SK-N-DZ (cell line): ENCODE results near the gene MTCL1.
A peak's percentile ranks its signal among the peaks of the same experiment; 100 is the strongest.

ENCODE experiments used
- DNase-seq: peaks from one replicate; pipeline ENCODE4 v3.0.0-alpha.2; 2015; ENCODE audit warnings: low spot score

MTCL1 gene

DNA sequence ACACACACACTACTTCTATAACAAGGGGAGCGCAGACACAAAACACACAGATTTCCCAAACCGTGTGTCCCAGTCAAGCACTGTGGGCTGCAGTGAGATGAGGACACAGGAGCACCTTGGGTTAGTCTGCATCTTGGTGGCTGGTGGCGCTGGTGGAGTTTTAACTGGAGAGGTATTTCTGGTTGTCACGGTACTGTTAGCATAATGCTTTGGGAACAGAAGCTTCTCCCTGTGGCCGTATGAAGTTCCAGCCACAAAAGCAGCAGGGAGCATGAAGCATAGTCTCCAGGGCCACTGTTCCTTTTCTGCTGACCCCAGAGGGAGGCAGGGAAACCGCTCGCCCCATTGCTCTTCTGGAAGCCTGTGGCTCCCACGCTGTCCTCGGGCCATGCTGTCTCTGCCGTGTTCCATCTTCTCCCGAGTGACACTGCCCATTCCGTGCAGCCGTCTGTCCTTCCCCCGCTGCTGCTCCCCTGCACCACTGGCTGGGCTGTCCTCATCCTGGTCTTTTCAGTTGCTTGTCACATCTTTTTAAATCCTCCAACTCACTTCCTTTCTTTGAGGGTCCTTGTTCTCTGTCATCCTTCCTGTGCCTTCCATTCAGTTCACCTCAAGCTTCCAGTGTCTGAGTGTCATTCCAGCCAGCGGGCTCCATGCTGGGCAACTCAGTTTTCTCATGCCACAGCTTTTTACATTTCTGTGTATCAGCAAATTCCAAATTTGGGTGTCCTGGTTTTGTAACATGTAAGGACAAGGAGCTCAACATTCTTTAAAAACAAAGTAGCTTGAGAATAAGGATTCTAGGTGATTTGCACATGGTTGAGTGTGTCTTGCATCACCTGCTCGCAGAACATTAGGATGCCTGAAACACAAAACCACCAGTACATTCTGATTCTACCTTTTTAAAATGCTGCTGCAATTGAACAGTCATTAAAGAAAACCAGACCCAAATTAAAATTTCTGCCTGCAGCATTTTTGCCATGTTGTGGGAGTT is 125.0 kb downstream of the MTCL1 start:
- DNase-seq = no peak

GRCh38 chr18:8831112-8831511 is 125.8 kb downstream of the MTCL1 start:
- no peak for DNase-seq

GRCh38 chr18:8831531-8831930 is 126.2 kb downstream of the MTCL1 start:
- DNase-seq = no peak

- DNase-seq = no peak
These were observed 128.1 kb downstream of the MTCL1 start for GRCh38 chr18:8833480-8833879.

- DNase-seq = no peak
These were observed 129.5 kb downstream of the MTCL1 start for GRCh38 chr18:8834881-8835280.

DNA sequence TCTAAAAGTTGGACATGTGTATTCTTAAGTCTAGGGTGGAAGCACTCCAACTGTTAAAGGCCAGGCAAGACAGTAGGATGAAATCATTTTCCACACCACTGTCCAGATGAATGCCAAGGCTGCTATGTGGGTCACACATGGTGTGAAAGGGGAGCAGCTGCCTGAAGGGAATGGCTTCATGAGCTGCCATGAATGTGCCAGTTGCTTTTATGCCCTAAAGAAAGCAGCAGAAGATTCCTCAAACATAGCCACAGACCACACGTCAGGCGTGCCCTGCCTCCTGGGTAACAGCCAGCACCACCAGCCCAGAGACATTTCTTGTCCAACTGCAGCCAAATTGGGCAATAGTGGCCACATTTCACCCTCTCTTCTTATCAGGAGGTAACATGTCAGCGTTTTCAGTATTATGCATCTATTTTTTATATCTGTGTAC is 130.2 kb downstream of the MTCL1 start:
- DNase-seq = no peak

- DNase-seq = no peak
These were observed 133.9 kb downstream of the MTCL1 start for GRCh38 chr18:8839281-8839680.

GRCh38 chr18:8841781-8842485 is 136.6 kb downstream of the MTCL1 start:
- no peak for DNase-seq

- no peak for DNase-seq
These were observed 137.2 kb downstream of the MTCL1 start for GRCh38 chr18:8842506-8842905.

- no peak for DNase-seq
These were observed 137.6 kb downstream of the MTCL1 start for GRCh38 chr18:8843005-8843404.

DNA sequence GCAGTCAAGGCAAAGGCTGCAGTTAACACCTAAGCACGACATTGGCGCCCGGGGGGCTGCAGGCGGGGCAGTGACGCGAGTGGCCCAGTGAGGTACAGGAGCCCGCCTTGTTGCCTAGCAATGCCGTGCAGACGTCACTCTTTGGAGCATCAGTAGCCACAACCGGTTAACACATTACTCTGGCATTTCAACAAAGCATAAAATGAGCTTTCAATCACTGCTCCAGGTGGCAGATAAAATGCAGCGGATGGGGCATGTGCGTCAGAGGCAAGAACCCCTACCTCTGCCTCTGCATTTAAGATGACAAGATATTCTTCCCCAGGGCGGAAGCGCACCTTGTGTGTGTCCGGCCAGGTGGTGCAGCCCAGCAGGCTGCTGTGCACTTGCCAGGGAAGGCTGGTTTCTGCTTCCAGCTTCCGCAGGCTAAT is 139.4 kb downstream of the MTCL1 start:
- peak; percentile 63 for DNase-seq

GRCh38 chr18:8845506-8845905 is 140.2 kb downstream of the MTCL1 start:
- DNase-seq = no peak

DNA sequence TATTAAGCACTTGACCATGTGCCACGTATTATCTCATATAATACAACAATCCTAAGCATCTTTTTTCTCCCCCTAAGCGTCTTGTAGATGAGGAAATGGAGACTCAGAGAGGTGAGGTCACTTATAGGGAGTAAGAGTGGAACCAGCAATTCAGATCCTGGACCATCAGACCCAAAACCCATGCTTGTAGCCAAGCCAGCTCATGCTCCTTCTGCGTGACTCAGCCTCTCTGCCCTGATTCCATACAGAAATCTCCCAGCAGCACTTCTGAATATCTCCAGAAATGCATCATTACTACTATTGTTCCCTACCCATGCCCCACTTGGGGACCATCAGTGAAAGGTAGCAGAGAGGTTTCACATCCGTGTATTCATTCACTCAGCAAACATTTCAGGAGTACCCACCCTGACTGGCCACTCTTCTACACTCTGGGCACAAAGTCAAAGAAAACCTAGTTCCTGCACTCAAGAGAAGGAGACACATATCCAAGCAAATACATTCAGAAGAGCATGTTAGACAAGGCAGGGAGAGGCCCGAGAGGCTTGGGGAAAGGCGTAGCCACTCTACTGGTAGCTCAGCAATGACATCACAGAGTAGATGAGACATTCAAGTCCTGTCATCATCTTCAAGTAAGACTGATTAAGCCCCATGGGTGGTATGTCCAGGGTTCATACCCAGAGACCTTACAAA is 141.9 kb downstream of the MTCL1 start:
- no peak for DNase-seq

DNA sequence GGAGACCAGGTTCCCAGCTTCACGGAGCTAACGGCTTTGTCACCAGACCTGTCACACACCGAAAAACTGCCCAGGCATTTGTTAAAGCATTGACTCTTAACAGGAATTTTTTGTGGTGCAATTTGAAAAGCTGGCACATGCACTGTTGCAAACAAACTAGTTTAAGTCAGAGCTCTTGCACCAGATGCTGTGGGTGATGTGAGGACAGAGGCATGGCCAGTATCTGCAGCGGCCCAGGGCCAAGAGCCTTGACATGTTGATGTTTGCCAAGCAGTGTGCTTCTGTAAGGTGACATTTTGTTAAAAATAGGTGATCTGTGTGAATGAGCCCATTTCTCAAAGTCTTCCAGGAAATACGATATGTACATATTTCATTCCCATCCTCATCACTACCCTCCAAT is 142.5 kb downstream of the MTCL1 start:
- DNase-seq = no peak

- DNase-seq = no peak
These were observed 143.2 kb downstream of the MTCL1 start for GRCh38 chr18:8848541-8848940.

GRCh38 chr18:8849696-8850095 is 144.3 kb downstream of the MTCL1 start:
- DNase-seq = no peak

- no peak for DNase-seq
These were observed 146.3 kb downstream of the MTCL1 start for GRCh38 chr18:8851659-8852058.

DNA sequence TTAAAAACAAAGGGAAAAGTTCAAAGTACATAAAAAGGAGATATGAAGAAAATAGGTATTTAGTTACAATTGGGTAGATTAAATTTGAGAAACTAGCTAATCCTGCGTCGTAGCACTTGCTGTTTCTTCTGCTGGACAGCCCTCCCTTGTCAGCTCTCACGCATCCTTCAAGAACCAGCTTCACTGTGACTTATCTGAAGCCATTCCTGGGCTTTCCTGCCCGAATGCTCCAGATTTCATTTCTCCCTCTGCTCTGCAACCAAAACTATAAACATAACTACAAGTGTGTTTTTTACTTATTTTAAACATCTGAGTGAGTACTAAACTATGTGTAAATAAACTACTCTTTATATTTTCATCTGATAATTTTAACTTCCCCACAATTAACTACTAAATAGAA is 149.2 kb downstream of the MTCL1 start:
- no peak for DNase-seq

- DNase-seq = no peak
These were observed 149.6 kb downstream of the MTCL1 start for GRCh38 chr18:8854962-8855361.

- no peak for DNase-seq
These were observed 150.9 kb downstream of the MTCL1 start for GRCh38 chr18:8856212-8856611.

- no peak for DNase-seq
These were observed 151.5 kb downstream of the MTCL1 start for GRCh38 chr18:8856769-8857393.

DNA sequence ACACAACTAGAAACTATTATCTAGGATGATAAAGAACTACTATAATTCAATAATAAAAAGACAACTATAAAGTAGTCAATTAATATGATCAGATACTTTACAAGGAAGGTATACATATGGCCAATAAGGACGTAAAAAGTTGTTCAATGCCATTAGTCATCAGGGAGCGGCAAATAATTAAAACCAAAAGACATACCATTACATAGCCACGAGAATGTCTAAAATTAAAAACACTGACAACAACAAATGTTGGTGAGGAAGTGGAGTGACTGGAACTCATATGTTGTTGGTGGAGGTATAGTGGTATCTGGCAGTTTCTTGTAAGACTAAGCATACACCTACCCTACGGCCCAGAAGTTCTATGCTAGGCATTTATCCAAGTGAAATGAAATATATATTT is 152.4 kb downstream of the MTCL1 start:
- DNase-seq = no peak
